OCI-LY3 (cell line): ENCODE data around the gene APIP.

Source experiments
- H2AFZ ChIP-seq: fragments of 200-600, 300-600 bp; shearing (Covaris generic); 2 replicates; pipeline ENCODE4 v1.6.0; 2014; ENCODE audit warnings: antibody characterized with exemption, low read depth, low read length
- H3K27ac ChIP-seq: fragments of 200-600, 300-600 bp; sonication (generic); 2 replicates; pipeline ENCODE4 v1.5.1; 2014; ENCODE audit warnings: mild to moderate bottlenecking, low read length, moderate library complexity, mixed read lengths
- H3K27me3 ChIP-seq: fragments of 200-600, 300-600 bp; sonication (generic); 2 replicates; pipeline ENCODE4 v1.6.1; 2014; ENCODE audit warnings: low read depth, low read length, mixed read lengths
- H3K36me3 ChIP-seq: fragments of 200-600, 300-600 bp; sonication (generic); replicated peaks from 2 replicates; pipeline ENCODE3; 2014; ENCODE audit warnings: low read depth, low read length, mixed read lengths
- H3K4me1 ChIP-seq: fragments of 300-600, 200-600 bp; sonication (generic); 2 replicates; pipeline ENCODE4 v1.6.1; 2014; ENCODE audit warnings: low read length, mixed read lengths
- H3K4me2 ChIP-seq: fragments of 200-600, 300-600 bp; sonication (generic); 2 replicates; pipeline ENCODE4 v1.6.1; 2014; ENCODE audit warnings: low read length, mixed read lengths
- H3K4me3 ChIP-seq: fragments of 300-600, 200-600 bp; sonication (generic); 2 replicates; pipeline ENCODE4 v1.5.1; 2014; ENCODE audit warnings: antibody characterized with exemption, mild to moderate bottlenecking, low read length, moderate library complexity
- H3K79me2 ChIP-seq: fragments of 300-600, 200-600 bp; shearing (Covaris generic); 2 replicates; pipeline ENCODE4 v1.6.1; 2014; ENCODE audit warnings: mild to moderate bottlenecking, low read length, mixed read lengths
- H3K9ac ChIP-seq: fragments of 300-600, 200-600 bp; shearing (Covaris generic); 2 replicates; pipeline ENCODE4 v1.6.0; 2014; ENCODE audit warnings: mild to moderate bottlenecking, low read length, moderate library complexity
- H3K9me3 ChIP-seq: fragments of 200-600, 300-600 bp; shearing (Covaris generic); 2 replicates; pipeline ENCODE4 v1.6.1; 2014; ENCODE audit warnings: low read length, mixed read lengths; ENCODE audit not compliant: insufficient read depth
- H4K20me1 ChIP-seq: fragments of 200-600, 300-600 bp; sonication (generic); 2 replicates; pipeline ENCODE4 v1.6.1; 2016; ENCODE audit warnings: low read length, mixed read lengths; ENCODE audit not compliant: insufficient read depth
- CTCF ChIP-seq: fragments of 200-600, 300-600 bp; sonication (generic); IDR thresholded peaks from 2 replicates; pipeline ENCODE4 v1.5.1; 2014; ENCODE audit warnings: antibody characterized with exemption, low read length, low read depth
- EZH2phosphoT487 ChIP-seq: fragments of 200-600 bp; shearing (Covaris generic); IDR thresholded peaks from 2 replicates; pipeline ENCODE4 v1.6.1; 2018; ENCODE audit warnings: antibody characterized with exemption, mixed run types, low read depth

Gene APIP

GRCh38 chr11:34891611-34892010, 24.6 kb downstream of the APIP start:
- Histone ChIP-seq H3K4me2 (no peak overlapping the region), H3K27me3 (no peaks in the 10 kb centered on the region), H3K4me3 (no peak overlapping the region), H3K9me3 (no peaks in the 10 kb centered on the region), H3K79me2 (no peaks in the 10 kb centered on the region), H3K36me3 (no peaks in the 10 kb centered on the region), H4K20me1 (0 out of 2 replicates have a peak, but pooled peaks cover 3% of the 10 kb centered on the region), H3K9ac (no peak overlapping the region), H3K27ac (no peak overlapping the region), H2AFZ (no peak overlapping the region), H3K4me1 (no peaks in the 10 kb centered on the region)
- TF ChIP-seq EZH2phosphoT487: no peak

DNA sequence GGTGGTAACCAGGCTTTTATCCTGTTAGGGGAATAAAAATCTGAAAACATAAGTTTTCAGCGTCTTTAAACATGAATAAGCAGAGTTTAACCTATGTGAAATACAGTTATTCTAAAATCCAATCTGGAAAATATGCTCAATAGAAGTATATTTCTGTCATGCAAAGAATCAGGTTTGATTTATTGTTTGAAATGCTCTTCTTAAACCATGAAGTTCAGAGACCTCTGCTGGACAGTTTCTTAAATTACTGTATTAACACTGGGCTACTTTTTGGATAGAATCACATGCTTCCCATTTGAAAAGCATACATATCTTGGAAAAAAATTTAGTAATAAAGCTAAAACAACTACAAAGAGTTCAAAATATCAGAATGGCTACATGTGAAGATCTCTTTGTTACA, 25.4 kb downstream of the APIP start:
- H3K4me2 ChIP-seq: no peak overlapping the region
- TF ChIP-seq EZH2phosphoT487 (no peak), CTCF (peak; percentile 68)

DNA sequence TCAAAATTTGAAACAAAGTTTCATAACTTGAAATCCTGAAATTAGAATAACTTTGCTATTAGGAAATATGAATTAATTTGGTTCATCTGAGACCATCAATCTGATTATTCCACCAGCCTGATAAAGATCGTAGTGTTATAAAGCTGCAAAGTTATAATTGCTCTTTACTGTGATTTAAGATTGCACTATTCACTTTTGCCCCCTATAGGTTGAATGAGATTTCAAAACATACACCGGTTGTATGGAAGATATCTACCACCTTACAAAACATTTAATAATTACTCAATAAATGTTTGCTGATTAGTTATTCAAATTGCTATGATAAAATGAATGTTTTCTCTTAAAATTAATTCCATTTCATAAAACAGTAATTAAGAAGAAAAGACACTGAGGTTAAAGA, 26.1 kb downstream of the APIP start:
- Histone ChIP-seq H3K4me3 (no peak overlapping the region), H3K79me2 (no peaks in the 10 kb centered on the region), H2AFZ (no peak overlapping the region), H4K20me1 (0 out of 2 replicates have a peak, but pooled peaks cover 3% of the 10 kb centered on the region), H3K36me3 (no peaks in the 10 kb centered on the region), H3K9ac (no peak overlapping the region), H3K27me3 (no peaks in the 10 kb centered on the region), H3K27ac (no peak overlapping the region), H3K4me2 (no peak overlapping the region), H3K9me3 (no peaks in the 10 kb centered on the region), H3K4me1 (no peaks in the 10 kb centered on the region)
- no peak for TF ChIP-seq EZH2phosphoT487
- peak; percentile 61 for TF ChIP-seq CTCF

More for the DNA sequence above, 25.4 kb downstream of the APIP start:
- no peaks in the 10 kb centered on the region for H3K9me3 ChIP-seq
- no peaks in the 10 kb centered on the region for H3K4me1 ChIP-seq
- no peak overlapping the region for H3K27ac ChIP-seq
- H3K4me3 ChIP-seq: no peak overlapping the region
- no peaks in the 10 kb centered on the region for H3K79me2 ChIP-seq
- H3K27me3 ChIP-seq: no peaks in the 10 kb centered on the region
- no peak overlapping the region for H3K9ac ChIP-seq
- H3K36me3 ChIP-seq: no peaks in the 10 kb centered on the region
- H4K20me1 ChIP-seq: 0 out of 2 replicates have a peak, but pooled peaks cover 3% of the 10 kb centered on the region
- no peak overlapping the region for H2AFZ ChIP-seq

DNA sequence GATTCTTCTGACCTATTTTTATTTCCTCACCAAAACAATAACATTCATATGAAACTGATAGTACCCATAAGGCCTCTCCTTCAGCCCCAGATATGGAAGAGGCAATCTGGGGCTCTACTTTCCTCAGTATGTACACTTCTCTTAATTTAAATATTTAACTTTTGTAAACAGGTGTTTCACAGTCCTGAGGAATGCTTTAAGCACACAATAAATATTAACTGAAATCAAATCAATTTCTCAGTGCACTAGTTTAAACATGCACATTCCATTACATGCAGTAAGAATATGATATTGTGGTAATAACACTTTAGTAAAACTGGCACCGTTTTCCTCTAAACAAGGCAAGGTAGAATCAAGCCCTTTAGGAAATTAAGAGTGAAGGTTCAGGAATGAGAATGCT, 28.9 kb downstream of the APIP start:
- TF ChIP-seq EZH2phosphoT487: no peak
- no peak for TF ChIP-seq CTCF
- Histone ChIP-seq H3K9ac (no peak overlapping the region), H3K4me1 (no peaks in the 10 kb centered on the region), H2AFZ (no peak overlapping the region), H3K27me3 (no peaks in the 10 kb centered on the region), H4K20me1 (0 out of 2 replicates have a peak, but pooled peaks cover 3% of the 10 kb centered on the region), H3K4me3 (no peak overlapping the region), H3K79me2 (no peaks in the 10 kb centered on the region), H3K4me2 (no peak overlapping the region), H3K36me3 (no peaks in the 10 kb centered on the region), H3K27ac (no peak overlapping the region), H3K9me3 (no peaks in the 10 kb centered on the region)
